ENCODE results near the gene TMEM185A. TPM values are rescaled to one million over a fixed set of nuclear protein-coding genes. Genes with fewer than 3 reads are reported as not detected.
"Not testable (repeated sequence)": the region's sequence is repeated elsewhere in the genome, so short reads cannot be mapped to it uniquely, and the experiment has no call there.

Gene TMEM185A
- total RNA-seq, 1 experiment from 2014 or later, result 23.6 TPM

DNA sequence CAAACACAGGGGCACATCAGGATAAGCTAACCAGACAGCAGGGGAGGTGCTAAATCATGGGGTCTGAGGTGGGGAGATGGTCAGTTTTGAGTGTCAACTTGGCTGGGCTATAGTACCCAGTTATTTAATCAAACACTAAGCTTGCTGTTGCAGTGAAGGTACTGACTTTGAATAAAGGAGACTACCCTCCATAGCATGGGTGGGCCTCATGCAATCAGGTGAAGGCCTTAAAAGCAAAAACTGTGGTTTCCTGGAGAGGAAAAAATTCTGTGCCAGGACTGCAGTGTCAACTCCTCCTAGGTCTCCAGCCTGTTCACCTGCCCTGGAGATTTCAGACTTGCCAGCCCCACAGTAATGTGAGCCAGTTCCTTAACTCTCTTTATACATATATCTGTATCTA, 23.9 kb downstream of the TMEM185A start:
- Mint-ChIP-seq H3K4me3 (no peak overlapping the region), H3K27ac (no peak overlapping the region), H3K4me1 (0 out of 4 replicates have a peak, but pooled peaks cover 0 to 4% of the 10 kb centered on the region in 2 experiments), H3K27me3 (ENCODE audit: low read depth) (peaks cover 5% of the 10 kb centered on the region), H3K9me3 (peaks cover 59 to 68% of the 10 kb centered on the region in 2 experiments), H3K36me3 (ENCODE audit: insufficient read depth in 1 of 3, low read depth in 3 of 3) (peaks cover 19 to 41% (median 35%) of the 10 kb centered on the region in 3 experiments; a peak in 6 of 7 replicates)
- Histone ChIP-seq H3K18ac (ENCODE audit: insufficient read length, low read depth, low read length) (no peak overlapping the region), H2BK5ac (ENCODE audit: insufficient read length, low read length) (no peak overlapping the region), H3K23me2 (ENCODE audit: insufficient read length, low read depth, low read length, poor library complexity, severe bottlenecking) (no peaks in the 10 kb centered on the region), H4K8ac (replicated peaks; ENCODE audit: insufficient read length, low read depth, low read length) (no peak overlapping the region), H3K4ac (ENCODE audit: low read depth, low read length) (no peak overlapping the region), H2AFZ (ENCODE audit: low read length) (no peak overlapping the region), H3K27me3 (ENCODE audit: insufficient read depth, low read length) (no peaks in the 10 kb centered on the region), H3K4me1 (ENCODE audit: insufficient read depth, low read length) (no peaks in the 10 kb centered on the region), H3K79me2 (ENCODE audit: insufficient read depth, low read length) (no peaks in the 10 kb centered on the region), H2BK12ac (ENCODE audit: insufficient read length, low read depth, low read length) (no peak overlapping the region), H4K5ac (ENCODE audit: insufficient read length, low read depth, low read length) (no peak overlapping the region), H3K9ac (ENCODE audit: extremely low read depth, insufficient read length, low read length) (no peak overlapping the region), H4K20me1 (ENCODE audit: control insufficient read depth, insufficient read depth, insufficient read length) (no peaks in the 10 kb centered on the region), H2BK120ac (ENCODE audit: low read depth, low read length, poor library complexity, severe bottlenecking) (no peak overlapping the region), H3K79me1 (ENCODE audit: insufficient read depth, low read depth, low read length, poor library complexity, severe bottlenecking) (no peaks in the 10 kb centered on the region), H4K91ac (ENCODE audit: insufficient read length, low read depth, low read length) (no peak overlapping the region), H3K14ac (ENCODE audit: insufficient read depth, low read length) (no peak overlapping the region), H2AK5ac (ENCODE audit: insufficient read length, low read length) (no peak overlapping the region), H3K23ac (ENCODE audit: insufficient read length, low read depth, low read length) (no peak overlapping the region), H3K56ac (ENCODE audit: insufficient read length, low read depth, low read length) (no peak overlapping the region), H3K9me3 (ENCODE audit: control insufficient read depth, low read depth, low read length) (peaks cover 44% of the 10 kb centered on the region), H2BK15ac (ENCODE audit: low read depth, low read length) (no peak overlapping the region), H3T11ph (ENCODE audit: low read length) (no peak overlapping the region), H3K27ac (ENCODE audit: insufficient read length, low read depth, low read length) (no peak overlapping the region), H3K4me2 (ENCODE audit: insufficient read depth, insufficient read length, low read length) (no peak overlapping the region), H2BK20ac (ENCODE audit: low read depth, low read length, poor library complexity, severe bottlenecking) (no peak overlapping the region)
- DNase-seq, result no peak
- TF ChIP-seq, protein P1, sequence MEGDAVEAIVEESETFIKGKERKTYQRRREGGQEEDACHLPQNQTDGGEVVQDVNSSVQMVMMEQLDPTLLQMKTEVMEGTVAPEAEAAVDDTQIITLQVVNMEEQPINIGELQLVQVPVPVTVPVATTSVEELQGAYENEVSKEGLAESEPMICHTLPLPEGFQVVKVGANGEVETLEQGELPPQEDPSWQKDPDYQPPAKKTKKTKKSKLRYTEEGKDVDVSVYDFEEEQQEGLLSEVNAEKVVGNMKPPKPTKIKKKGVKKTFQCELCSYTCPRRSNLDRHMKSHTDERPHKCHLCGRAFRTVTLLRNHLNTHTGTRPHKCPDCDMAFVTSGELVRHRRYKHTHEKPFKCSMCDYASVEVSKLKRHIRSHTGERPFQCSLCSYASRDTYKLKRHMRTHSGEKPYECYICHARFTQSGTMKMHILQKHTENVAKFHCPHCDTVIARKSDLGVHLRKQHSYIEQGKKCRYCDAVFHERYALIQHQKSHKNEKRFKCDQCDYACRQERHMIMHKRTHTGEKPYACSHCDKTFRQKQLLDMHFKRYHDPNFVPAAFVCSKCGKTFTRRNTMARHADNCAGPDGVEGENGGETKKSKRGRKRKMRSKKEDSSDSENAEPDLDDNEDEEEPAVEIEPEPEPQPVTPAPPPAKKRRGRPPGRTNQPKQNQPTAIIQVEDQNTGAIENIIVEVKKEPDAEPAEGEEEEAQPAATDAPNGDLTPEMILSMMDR (conservative IDR thresholded peaks at IDR 0.05), result no peak

DNA sequence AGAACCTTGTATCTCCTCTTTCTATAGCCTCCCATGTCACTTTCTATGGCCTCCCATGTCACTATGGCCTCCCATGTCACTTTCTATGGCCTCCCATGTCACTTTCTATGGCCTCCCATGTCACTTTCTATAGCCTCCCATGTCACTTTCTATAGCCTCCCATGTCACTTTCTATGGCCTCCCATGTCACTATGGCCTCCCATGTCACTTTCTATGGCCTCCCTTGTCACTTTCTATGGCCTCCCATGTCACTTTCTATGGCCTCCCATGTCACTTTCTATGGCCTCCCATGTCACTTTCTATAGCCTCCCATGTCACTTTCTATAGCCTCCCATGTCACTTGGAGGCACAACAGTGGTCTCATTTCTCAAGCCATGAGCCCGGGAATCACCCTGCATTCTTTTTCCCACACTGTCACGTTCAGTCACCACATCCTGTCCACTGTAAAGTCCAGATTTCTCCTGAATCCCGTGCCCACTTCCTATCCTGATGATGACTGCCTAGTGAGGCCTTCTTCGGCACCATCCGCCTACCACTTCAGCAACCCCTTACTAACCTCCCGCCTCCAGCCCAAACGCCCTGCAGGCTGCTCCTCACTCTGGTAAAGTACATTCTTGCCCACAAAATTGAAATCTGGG, 26.2 kb downstream of the TMEM185A start:
- H3K23ac ChIP-seq (ENCODE audit: insufficient read length, low read depth, low read length); H2BK12ac ChIP-seq (ENCODE audit: insufficient read length, low read depth, low read length); H3K56ac ChIP-seq (ENCODE audit: insufficient read length, low read depth, low read length); H3K27ac Mint-ChIP-seq; H3K4ac ChIP-seq (ENCODE audit: low read depth, low read length); H3K79me2 ChIP-seq (ENCODE audit: insufficient read depth, low read length); H3K4me2 ChIP-seq (ENCODE audit: insufficient read depth, insufficient read length, low read length); H2AFZ ChIP-seq (ENCODE audit: low read length); H3K4me1 ChIP-seq (ENCODE audit: insufficient read depth, low read length); H2BK120ac ChIP-seq (ENCODE audit: low read depth, low read length, poor library complexity, severe bottlenecking); H3K18ac ChIP-seq (ENCODE audit: insufficient read length, low read depth, low read length); H3K4me1 Mint-ChIP-seq; H4K5ac ChIP-seq (ENCODE audit: insufficient read length, low read depth, low read length); H3K14ac ChIP-seq (ENCODE audit: insufficient read depth, low read length); H2BK5ac ChIP-seq (ENCODE audit: insufficient read length, low read length); H3K27me3 Mint-ChIP-seq (ENCODE audit: low read depth); DNase-seq; H4K91ac ChIP-seq (ENCODE audit: insufficient read length, low read depth, low read length); H2AK5ac ChIP-seq (ENCODE audit: insufficient read length, low read length); H3K23me2 ChIP-seq (ENCODE audit: insufficient read length, low read depth, low read length, poor library complexity, severe bottlenecking); H2BK15ac ChIP-seq (ENCODE audit: low read depth, low read length); H4K8ac ChIP-seq (replicated peaks; ENCODE audit: insufficient read length, low read depth, low read length); H3K27ac ChIP-seq (ENCODE audit: insufficient read length, low read depth, low read length); H2BK20ac ChIP-seq (ENCODE audit: low read depth, low read length, poor library complexity, severe bottlenecking); H4K20me1 ChIP-seq (ENCODE audit: control insufficient read depth, insufficient read depth, insufficient read length); H3K9ac ChIP-seq (ENCODE audit: extremely low read depth, insufficient read length, low read length); H3K4me3 Mint-ChIP-seq; H3T11ph ChIP-seq (ENCODE audit: low read length); H3K79me1 ChIP-seq (ENCODE audit: insufficient read depth, low read depth, low read length, poor library complexity, severe bottlenecking); H3K27me3 ChIP-seq (ENCODE audit: insufficient read depth, low read length): not testable (repeated sequence)
- Mint-ChIP-seq H3K9me3 (peaks cover 55 to 58% of the 10 kb centered on the region in 2 experiments), H3K36me3 (ENCODE audit: insufficient read depth in 1 of 3, low read depth in 3 of 3) (peaks cover 20 to 44% (median 41%) of the 10 kb centered on the region in 3 experiments; a peak in 6 of 7 replicates)
- H3K9me3 ChIP-seq (ENCODE audit: control insufficient read depth, low read depth, low read length), result peaks cover 41% of the 10 kb centered on the region
- WGBS (ENCODE audit: extremely low coverage, insufficient read length, low lambda C conversion rate), result no CpG with 5 or more reads among the region's 7 CpGs
